Raji (cell line): Measurements from ENCODE around the gene TSHZ2.

Experiments
- POLR2A ChIP-seq: IDR thresholded peaks from 2 replicates; pipeline ENCODE4 v1.6.1; 2011; ENCODE audit warnings: low read depth, low read length, control low read depth; ENCODE audit not compliant: insufficient read depth

TSHZ2 gene

DNA sequence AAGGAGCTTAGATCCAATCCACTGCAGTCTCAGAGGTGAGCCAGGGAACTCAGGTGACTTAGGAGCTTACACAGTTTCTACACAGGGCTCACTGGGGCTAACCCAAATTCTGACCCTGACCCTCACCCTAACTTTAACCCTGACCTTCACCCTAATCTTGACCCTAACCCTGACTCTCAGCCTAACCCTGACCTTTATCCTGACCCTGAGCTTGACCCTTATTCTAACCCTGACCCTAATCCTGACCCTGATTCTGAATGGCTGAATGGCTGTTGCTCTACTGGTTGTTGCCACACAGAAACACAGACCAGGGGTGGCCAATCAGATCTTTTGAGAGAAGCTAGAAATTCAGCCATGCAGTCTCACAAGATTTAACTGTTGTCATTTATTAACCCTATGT is 180.1 kb downstream of the TSHZ2 start:
- TF ChIP-seq POLR2A: no peak

DNA sequence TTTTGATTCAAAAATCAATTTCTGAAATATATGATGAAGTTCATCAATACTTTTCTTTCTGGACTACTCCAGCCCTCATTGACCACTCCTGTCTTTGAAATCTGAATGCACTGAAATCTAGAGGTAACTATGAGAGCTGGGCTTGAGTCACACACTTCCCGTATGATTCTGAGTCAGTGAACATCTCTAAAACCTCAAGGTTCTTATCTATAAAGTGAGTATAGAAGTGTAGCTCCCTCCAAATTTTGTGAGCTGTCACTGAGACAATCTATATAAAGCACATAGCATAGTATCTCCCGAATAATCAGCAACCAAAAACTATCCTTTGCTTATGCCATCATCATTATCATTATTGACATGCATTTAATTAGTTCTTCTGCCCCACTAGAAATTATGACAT is 182.4 kb downstream of the TSHZ2 start:
- no peak for TF ChIP-seq POLR2A

DNA sequence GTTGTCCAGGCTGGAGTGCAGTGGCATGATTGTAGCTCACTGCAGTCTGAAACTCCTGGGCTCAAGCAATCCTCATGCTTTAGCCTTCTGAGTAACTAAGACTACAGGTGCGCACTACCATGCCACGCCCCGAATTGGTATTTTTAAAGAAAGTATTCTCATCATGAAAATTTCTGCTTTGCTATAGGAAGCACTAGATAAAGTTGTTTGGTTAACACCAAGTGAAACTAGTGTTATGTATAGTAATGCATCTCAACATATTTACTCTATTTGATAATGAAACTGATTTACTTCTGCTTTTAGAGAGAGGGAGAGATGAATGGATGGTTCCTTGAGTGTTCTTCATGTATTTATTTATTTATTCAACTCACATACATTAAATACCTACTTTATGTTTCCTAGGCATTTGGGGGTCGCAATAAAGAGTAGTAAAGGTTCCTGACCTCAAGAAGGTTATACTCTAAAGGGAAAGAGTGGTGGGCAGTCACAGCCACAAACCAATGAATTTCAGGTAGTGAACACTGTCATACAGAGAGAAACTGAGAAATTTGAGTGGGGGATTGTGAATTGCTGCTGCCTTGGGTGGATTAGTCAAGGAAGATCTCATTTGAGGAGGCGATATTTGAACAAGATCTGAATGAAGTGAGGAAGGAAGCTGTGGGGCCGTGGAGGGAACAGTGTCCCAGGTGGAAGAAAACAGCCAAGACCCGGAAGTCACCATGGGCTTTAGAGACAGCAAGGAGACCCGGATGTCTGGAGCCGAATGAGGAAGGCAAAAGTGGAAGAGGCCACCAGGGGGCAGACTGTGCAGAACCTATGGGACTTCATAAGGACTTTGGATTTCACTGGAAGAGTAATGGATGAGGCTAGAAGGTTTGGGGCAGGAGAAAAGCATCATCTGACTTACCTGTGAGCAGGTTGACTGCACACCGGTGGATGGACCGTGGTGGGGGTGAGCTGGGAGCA is 185.6 kb downstream of the TSHZ2 start:
- TF ChIP-seq POLR2A: no peak

DNA sequence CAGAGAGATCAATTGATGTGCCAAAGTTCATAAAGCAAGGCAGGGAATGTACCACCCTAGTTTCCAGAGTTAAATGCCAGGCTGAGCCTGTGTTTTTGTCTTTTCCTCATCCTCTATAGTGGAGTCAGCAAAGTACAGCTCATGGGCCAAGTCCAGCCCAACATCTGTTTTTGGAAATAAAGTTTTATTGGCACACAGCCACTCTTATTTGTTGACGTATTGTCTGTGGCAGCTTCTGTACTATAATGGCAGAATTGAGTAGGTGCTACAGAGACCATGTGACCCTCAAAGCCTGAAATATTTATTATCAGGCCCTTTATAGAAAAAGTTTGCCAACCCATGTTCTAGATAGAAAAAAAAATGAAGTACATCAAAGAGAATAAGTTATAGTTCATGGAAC is 187.0 kb downstream of the TSHZ2 start:
- TF ChIP-seq POLR2A: no peak

DNA sequence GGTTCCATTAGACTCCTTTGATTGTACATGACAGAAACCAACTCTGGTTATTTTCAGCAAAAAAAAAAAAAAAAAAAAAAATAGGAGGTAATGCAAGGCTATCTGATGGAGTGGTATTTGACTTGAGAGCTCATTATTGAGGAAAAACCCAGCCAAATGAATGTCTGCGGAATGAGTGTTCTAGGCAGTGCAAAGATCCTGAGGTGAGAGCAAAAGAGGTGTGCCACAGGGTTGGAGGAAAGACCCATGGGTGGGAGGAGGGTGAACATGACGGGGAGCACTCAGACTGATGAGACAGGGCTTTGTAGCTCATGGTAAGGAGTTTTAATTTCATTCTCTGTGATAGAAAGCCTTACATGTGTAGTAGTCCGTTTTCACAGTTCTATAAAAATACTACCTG is 188.9 kb downstream of the TSHZ2 start:
- no peak for TF ChIP-seq POLR2A

DNA sequence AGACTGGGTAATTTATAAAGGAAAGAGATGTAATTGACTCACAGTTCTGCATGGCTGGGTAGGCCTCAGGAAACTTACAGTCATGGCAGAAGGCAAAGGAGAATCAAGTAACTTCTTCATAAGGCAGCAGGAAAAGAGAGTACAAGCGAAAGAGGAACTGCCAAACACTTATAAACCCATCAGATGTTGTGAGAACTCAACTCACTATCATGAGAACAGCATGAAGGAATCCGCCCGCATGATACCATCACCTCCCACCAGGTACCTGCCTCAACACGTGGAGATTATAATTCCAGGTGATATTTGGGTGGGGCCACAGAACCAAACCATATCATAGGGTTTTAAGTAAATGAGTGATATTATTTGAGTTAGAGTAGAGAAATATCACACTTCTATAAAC is 189.3 kb downstream of the TSHZ2 start:
- no peak for TF ChIP-seq POLR2A

DNA sequence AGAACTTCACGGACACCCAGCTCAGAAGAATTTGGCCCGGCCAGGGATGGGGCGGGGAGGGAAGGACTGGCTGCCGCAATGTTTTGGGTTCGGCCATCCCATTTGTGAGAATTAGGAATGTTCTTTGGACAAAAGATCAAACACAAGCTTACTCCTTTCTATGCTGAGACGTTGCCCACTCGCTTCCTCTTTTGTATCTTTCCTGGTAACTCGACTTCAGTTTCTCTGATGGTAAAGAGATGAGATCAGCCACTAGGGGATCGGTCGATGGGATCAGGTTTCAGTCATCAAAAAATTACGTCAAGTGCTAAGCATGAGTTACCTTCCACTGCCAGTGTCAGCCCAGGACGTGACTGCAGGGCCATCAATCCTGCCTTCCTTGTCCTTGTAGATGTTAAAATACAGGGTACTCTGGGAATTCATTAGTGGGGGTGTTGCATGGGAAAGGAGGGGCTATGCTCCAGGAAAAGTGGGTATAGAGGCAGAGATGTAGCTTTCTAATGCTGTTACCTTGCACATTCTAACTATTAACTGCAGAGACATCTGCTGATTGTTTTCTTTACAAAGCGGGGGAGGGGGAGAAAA is 190.2 kb downstream of the TSHZ2 start:
- TF ChIP-seq POLR2A: no peak

DNA sequence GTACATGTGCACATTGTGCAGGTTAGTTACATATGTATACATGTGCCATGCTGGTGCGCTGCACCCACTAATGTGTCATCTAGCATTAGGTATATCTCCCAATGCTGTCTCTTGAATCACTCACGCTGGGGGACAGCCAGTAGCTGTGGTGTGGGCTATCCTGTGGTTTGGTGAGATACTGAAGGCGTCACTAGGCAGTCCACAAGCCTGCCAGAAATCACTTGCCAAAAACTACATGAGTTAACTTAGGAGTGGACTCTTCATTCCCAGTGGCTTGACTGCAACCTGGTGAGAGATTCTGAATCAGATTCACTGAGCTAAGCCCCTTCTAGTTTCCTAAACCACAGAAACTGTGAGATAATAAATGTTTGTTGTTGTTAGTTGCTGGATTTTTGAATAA is 191.3 kb downstream of the TSHZ2 start:
- TF ChIP-seq POLR2A: no peak

DNA sequence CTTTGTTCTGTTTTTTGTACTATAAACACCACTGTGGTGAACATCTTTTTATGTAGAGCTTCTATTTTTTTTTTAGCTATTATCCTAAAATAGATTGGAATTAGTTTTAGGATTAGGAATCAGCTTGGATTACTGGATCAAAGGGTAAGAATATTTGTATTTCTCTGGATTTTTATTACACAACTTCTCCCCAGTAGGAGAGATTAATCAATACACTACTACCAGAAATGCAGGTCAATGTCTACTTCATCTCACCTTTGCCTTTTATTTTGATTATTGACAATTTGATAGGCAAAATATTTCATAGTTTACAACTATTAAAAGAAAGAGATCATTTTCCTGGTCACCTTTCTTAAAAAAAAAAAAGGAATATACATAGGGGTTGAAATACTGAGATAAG is 191.9 kb downstream of the TSHZ2 start:
- TF ChIP-seq POLR2A: no peak

DNA sequence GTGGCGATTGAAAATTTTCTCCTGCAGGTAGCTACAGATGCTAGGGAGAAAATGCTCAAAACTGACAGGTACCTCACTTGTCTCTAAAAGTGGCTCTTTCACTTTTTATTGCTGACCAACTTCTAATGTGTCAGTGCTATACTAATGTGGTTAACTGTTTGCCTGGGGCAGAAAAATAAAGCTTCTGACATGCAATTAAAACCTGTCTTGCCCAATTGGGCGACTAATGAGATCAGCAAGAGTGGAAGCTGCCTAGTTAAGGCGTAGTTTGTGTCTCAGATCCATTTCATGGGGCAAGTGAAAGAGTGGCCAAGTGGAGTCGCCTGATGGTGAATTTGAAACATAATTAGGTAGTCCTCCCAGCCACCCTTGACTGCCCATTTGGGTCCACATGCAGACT is 193.3 kb downstream of the TSHZ2 start:
- no peak for TF ChIP-seq POLR2A

DNA sequence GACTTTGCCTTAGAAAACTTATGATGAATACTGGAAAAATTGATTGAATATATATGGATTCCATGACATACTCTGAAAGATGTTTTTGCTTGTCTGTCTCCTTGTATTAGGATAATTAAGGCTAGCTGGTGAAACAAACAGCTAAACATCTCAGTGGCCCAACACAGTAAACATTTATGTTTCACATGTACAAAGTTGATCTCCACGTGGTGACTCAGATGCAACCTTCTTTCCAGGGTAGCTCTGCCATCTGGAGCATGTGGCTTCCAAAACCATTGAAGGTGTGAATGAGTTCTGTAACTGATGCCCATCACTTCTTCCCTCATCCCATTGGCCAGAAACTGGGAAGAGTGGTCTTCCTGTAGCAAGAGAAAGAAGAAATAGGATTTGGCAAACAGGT is 196.3 kb downstream of the TSHZ2 start:
- no peak for TF ChIP-seq POLR2A

DNA sequence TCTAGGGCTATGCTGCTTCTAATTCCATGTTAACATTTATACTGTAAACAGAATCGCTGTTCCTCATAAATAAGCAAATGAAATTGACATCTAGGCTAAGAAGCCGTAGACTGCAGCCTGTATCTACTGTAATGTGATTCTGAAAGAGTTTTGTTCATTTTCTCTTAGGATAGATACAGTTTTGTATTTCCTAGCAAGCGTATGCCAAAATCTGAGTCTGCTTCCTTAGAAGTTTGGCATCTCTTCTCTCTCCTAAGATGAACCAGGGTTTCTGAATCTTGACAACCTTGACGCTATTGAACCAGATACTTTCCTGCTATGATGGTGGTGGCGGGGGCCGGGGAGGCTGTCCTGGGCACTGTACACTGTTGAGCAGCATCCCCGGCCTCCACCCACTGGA is 198.0 kb downstream of the TSHZ2 start:
- no peak for TF ChIP-seq POLR2A

DNA sequence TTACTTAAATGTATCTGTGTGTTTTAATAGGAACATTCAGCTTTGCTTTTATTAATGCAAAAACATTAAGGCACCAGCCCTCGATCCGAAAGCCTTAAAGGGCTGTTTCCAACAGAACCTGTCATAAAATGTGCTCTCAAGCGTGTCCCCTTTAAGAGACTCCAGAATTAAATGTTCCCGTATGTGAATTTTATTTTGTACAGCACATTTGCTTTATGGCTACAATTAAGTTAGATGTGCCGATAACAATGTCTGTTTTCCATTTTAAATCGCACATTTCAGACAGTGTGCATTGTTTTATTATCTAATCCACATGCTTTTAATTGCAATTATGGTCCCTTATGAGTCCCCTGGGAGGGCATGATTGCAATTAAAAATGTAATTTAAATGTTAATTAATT is 198.9 kb downstream of the TSHZ2 start:
- no peak for TF ChIP-seq POLR2A

DNA sequence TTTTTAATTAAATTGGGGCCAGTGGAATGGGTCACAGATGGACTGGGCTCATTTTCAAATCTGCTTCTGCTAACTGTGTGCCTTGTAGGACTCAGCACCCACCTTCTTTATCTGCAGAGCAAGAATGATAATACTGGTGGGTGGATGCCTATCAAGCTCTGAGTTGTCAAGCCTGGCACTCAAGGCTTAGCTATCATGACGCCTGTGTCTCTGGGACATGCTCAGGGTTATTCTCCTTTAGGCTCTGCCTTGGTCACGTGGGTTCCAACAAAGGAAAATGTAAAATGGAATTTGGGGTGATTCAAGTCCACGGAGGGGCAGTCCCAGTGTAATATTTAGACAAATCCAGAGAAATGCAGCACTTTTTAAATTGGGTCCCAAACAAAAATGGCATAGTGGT is 202.3 kb downstream of the TSHZ2 start:
- no peak for TF ChIP-seq POLR2A

DNA sequence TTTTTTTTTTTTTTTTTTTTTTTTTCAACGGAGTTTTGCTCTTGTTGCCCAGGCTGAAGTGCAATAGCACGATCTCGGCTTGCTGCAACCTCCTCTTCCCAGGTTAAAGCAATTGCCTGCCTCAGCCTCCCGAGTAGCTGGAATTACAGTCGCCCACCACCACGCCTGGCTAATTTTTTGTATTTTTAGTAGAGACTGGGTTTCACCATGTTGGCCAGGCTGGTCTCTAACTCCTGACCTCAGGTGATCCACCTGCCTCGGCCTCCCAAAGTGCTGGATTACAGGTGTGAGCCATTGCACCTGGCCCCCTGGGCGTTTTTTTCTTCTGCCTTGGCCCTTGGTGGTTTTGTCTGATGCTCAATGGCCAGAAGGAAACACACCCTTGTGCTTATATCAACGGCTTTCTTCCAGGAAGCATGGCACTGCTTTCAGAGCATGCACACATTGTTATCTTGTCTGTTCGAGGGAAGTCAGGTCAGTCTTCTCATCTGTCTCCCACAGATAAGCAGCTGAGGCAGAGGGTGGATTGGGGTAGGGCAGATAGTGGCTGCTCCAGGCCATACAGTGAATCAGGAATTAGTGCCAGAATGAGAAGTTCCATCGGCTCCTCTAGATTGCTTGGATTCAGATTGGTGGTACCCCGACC is 203.1 kb downstream of the TSHZ2 start:
- no peak for TF ChIP-seq POLR2A

DNA sequence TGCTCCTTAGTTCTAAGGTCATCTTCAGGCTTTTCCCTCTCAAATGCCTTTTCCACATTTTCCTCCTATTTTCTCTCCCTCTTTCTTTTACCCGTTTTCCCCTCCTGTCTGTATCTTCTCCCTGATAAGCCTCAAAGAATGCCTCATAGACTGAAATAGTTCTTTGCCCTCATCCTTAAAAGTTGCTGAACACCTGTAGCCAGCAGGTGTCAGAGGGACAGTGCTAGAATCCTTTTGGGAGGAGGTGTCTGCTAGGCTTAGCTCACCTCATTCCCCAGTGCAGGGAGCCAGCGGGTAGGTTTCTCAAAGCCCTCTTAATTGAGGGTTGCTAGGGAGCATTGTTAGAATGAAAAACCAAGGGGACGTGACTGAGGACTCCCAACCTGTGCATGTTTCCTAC is 204.0 kb downstream of the TSHZ2 start:
- no peak for TF ChIP-seq POLR2A
